Measurements from ENCODE around the gene PARP1. TPM values are rescaled to one million over a fixed set of nuclear protein-coding genes. Genes with fewer than 3 reads are reported as not detected.

The PARP1 gene
- total RNA-seq, 3 donors from 2014 or later = 35.8 to 81.2 (median 63.2) TPM

GRCh38 chr1:226371866-226372490, 35.9 kb downstream of the PARP1 start:
- DNase-seq (no peak), ATAC-seq (no peak)
- no peak overlapping the region for H3K4me3 ChIP-seq
- intact Hi-C loops (cut with DNase I, micrococcal nuclease) = no loop called here
- TF ChIP-seq CTCF (IDR thresholded peaks at IDR 0.05) = no peak
- no peaks in the 10 kb centered on the region for H3K9me3 ChIP-seq
- H3K36me3 ChIP-seq (ENCODE audit: low read depth) = peaks cover 8% of the 10 kb centered on the region
- H3K4me1 ChIP-seq (ENCODE audit: low read depth) = no peaks in the 10 kb centered on the region

- no peak overlapping the region for H3K4me3 ChIP-seq
- H3K36me3 ChIP-seq (ENCODE audit: low read depth) = peaks cover 3% of the 10 kb centered on the region
- TF ChIP-seq CTCF (IDR thresholded peaks at IDR 0.05) = no peak
- DNase-seq (no peak), ATAC-seq (no peak)
- no peaks in the 10 kb centered on the region for H3K4me1 ChIP-seq (ENCODE audit: low read depth)
- H3K9me3 ChIP-seq = no peaks in the 10 kb centered on the region
- intact Hi-C loops (cut with DNase I, micrococcal nuclease) = no loop called here
Observed at GRCh38 chr1:226371027-226371694, 36.7 kb downstream of the PARP1 start.

GRCh38 chr1:226370144-226370923, 37.6 kb downstream of the PARP1 start:
- peaks cover 8% of the 10 kb centered on the region for H3K36me3 ChIP-seq (ENCODE audit: low read depth)
- no peaks in the 10 kb centered on the region for H3K9me3 ChIP-seq
- no peak for TF ChIP-seq CTCF (IDR thresholded peaks at IDR 0.05)
- peak; percentile 42 for ATAC-seq
- no peak overlapping the region for H3K4me3 ChIP-seq
- intact Hi-C loops (cut with DNase I, micrococcal nuclease) = no loop called here
- DNase-seq = no peak
- no peaks in the 10 kb centered on the region for H3K4me1 ChIP-seq (ENCODE audit: low read depth)

GRCh38 chr1:226369110-226369509, 38.8 kb downstream of the PARP1 start:
- H3K36me3 ChIP-seq (ENCODE audit: low read depth) = peaks cover 8% of the 10 kb centered on the region
- ATAC-seq = no peak

GRCh38 chr1:226366290-226366689, 41.6 kb downstream of the PARP1 start:
- intact Hi-C loops (cut with DNase I, micrococcal nuclease) = no loop called here
- DNase-seq = no peak
- no peak for ATAC-seq
- peaks cover 8% of the 10 kb centered on the region for H3K36me3 ChIP-seq (ENCODE audit: low read depth)
- H3K4me1 ChIP-seq (ENCODE audit: low read depth) = no peaks in the 10 kb centered on the region
- no peak for TF ChIP-seq CTCF (IDR thresholded peaks at IDR 0.05)
- no peaks in the 10 kb centered on the region for H3K9me3 ChIP-seq
- no peak overlapping the region for H3K4me3 ChIP-seq

More at GRCh38 chr1:226369110-226369509, 38.8 kb downstream of the PARP1 start:
- intact Hi-C loops (cut with DNase I, micrococcal nuclease) = no loop called here
- TF ChIP-seq CTCF (IDR thresholded peaks at IDR 0.05) = no peak
- Histone ChIP-seq H3K9me3 (no peaks in the 10 kb centered on the region), H3K4me1 (ENCODE audit: low read depth) (no peaks in the 10 kb centered on the region), H3K4me3 (no peak overlapping the region)
- no peak for DNase-seq

Data from mucosa of descending colon (tissue), 3 donors.